Left lobe of liver (tissue), 2 donors: Measurements from ENCODE around the gene PPM1H. TPM values are rescaled to one million over a fixed set of nuclear protein-coding genes. Genes with fewer than 3 reads are reported as not detected.

Source experiments
- ATAC-seq: fragments of 200-7000 bp; cut with Tn5 transposase; one replicate; pipeline ENCODE4 v1.9.1; 2020; ENCODE audit warnings: mild to moderate bottlenecking, moderate library complexity
- DNase-seq: peaks from one replicate; pipeline ENCODE4 v3.0.0-alpha.2; 2020; ENCODE audit warnings: low spot score
- total RNA-seq: library from RNA; stranded (reverse); gene quantifications from one replicate; pipeline ENCODE4 v1.2.1, GENCODE V29; 2021
- donor health status: DM: no; HTN: no; CAD: no; lungs with moderate emphysema.
- donor health status: DM: no; HTN: yes; CAD: no.

PPM1H gene
- total RNA-seq, 1 donor from 2014 or later, result 8.0 TPM

DNA sequence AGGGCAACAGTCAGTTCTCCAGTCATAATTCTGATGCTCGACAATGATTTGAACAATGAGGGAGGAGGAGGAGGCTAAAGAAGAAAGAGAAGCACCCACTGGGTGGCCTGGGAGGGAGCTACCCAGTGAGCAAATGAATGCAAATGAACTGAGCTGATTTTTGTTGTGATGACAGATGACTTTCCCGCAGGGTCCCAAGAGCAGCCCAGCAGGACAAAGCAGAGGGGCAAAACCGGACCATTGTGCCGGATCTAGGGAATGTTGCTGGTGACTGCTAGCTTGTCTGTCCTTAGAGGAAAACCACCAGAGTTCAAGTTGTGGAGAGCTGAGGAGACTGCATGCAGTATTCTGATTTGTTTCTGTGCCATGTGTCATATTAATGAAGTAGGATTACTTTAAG, 305.5 kb downstream of the PPM1H start:
- DNase-seq (no peak), ATAC-seq (no peak)

DNA sequence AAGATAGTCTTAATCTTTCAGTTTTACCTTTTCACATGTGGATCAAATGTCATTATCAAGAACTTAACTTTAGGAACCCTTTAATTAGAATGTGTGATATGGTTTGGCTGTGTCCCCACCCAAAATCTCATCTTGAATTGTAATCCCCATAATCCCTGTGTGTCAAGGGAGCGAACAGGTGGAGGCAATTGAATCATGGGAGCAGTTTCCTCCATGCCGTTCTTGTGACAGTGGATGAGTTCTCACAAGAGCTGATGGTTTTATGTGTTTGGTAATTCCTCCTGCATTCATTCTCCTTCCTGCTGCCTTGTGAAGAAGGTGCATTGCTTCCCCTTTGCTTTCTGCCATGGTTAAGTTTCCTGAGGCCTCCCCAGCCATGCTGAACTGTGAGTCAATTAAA, 307.8 kb downstream of the PPM1H start:
- ATAC-seq, result no peak

DNA sequence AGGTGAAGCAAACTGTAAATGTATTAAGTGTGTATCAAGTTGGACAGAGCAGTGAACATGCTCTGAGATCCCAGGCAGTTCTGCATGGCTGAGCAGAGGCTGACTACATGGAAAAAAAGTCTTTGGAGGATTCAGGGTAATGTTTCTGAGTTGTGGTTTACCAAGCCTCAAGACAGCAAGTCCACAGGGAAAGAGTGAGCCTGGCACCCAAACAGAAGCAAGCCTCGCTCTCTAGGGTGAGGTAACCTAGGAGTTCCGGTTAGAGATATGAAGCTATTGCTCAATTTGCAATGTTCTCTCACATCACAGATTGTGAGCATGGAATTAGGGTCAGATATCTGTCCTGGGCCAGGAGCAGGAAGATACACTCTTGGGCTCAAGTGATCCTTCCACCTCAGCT, 309.7 kb downstream of the PPM1H start:
- DNase-seq (peak; percentile 68), ATAC-seq (peak; percentile 90)

More for the DNA sequence above, 307.8 kb downstream of the PPM1H start:
- DNase-seq, result no peak

DNA sequence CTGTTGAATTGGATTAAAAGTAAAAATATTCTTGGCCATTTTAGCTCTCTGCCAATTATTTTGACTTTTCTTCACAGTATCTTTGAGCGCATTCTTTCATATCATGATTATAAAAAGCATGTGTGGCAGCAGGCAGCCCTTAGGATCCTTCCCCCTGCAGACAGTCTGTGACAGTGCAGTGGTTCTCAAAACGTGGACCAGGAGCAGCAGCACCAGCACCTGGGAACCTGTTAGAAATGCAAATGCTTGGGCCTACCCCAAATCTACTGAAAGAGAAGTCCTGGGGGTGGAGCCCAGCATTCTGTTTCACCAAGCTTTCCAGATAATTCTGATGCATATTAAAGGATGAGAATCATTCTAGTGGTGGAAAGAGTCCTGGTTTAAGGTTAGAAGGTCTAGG, 312.8 kb downstream of the PPM1H start:
- no peak for ATAC-seq
- DNase-seq, result no peak

DNA sequence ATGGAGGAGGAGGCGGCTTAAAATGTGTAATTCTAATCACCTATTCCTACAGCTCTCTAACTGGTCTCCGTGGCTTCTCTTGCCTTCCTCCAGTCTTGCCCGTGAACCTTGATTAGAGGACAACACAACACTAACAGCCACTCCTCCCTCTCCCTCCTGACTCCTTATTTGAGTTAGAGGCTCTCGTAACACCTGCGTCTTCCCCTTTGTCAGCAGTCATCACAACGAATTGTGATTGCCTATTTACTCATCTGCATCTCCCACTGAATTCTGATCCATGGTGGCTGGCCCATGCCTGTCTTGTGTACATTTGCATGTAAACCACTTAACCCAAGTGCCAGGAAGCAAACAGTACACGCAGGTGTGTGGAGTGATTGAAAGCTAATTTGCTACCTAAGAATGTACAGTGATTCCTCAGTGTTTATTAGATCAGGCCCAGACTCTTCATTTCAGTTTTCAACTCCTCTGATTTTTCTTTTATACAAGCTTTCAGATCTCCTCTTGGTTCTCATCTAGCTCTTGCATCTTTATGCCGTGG, 313.8 kb downstream of the PPM1H start:
- ATAC-seq (no peak), DNase-seq (no peak)

DNA sequence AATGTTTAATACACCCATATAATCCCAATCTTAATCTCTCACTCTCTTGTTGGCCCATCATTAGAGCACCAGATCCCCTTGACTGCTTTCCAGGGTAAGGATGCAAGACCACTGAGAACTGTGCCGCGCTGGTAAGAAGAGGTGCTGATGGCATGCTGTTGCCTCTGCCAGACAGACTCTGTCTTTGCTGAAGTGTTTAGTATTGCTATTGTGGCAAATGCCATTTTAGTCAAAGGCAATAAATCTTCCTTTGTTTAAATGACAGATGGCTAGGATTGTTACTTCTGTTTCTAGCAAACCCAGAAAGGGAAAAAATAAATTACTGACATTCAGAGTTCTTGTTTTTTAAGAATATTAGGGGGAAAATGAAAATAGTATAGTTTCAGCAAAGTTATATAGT, 316.0 kb downstream of the PPM1H start:
- DNase-seq (no peak), ATAC-seq (no peak)

DNA sequence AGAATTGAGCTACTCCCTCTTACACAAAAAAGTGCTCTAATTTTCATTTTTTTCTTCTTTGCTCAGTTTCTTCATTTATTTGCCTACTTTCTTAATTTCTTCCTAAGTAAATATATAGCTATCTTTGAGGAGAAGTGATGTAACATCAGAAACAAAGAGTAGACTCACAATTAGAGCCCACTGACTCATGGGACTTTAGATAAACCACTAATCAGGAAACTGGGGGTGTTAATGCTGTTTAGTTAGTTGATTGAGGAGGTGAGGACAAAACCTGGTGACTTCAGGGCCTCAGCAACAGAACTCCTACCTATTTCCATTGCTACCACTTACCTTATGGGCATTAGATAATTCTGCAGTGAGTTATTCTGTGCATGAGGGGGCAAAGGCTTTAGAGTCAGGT, 316.6 kb downstream of the PPM1H start:
- no peak for ATAC-seq
- no peak for DNase-seq

DNA sequence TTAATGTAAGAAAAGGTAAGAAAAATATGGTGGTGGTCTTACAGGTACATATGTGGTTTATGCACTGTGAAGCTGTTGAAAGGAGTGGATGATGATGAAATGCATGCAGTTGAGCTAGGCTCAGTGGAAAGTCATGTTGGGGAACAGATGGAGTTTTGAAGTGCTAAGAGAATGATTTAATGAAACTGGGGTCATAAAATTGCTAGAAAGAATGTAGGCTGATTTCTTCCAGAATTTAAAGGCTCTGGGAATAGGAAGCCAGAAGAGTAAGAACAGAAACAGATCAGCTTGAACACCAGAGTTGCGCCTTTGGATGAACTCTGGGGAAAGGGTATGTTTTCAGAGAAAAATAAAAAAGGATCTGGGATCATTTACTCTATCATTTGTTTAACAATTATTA, 321.9 kb downstream of the PPM1H start:
- DNase-seq (no peak), ATAC-seq (no peak)

DNA sequence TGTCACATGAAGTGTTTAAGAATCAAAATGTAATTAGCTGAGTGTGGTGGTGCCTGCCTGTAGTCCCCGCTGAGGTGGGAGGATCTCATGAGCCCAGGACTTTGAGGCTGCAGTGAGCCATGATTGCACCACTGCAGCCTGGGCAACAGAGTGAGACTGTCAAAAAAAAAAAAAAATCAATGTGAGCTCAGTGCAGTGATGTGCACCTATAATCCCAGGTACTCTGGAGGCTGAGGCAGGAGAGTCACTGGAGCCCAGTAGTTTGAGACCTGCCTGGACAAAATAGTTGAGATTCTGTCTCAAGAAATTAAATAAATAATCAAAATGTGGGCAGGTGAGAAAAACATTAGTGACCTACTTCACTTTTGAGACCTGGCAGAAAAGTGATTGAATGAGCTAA, 328.3 kb downstream of the PPM1H start:
- DNase-seq, result no peak
- no peak for ATAC-seq

DNA sequence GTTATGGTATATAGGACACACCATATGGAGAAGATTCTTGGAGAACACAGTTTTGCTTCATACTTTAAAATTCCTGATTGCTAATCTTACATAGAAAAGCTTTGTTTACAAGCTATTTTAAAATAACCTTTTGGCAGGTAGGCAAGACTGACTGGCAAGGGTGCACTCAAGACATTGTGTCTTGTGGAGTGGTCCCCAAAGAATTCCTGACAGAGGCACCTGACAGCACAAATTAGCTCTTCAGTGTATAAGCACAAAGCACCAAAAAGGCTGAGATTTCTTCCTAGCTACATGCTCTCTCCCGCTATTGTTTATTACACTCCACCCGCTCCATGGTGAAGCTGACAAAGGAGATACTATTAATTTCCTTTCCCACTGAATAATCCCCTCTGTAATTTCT, 329.0 kb downstream of the PPM1H start:
- no peak for ATAC-seq
- DNase-seq, result no peak

DNA sequence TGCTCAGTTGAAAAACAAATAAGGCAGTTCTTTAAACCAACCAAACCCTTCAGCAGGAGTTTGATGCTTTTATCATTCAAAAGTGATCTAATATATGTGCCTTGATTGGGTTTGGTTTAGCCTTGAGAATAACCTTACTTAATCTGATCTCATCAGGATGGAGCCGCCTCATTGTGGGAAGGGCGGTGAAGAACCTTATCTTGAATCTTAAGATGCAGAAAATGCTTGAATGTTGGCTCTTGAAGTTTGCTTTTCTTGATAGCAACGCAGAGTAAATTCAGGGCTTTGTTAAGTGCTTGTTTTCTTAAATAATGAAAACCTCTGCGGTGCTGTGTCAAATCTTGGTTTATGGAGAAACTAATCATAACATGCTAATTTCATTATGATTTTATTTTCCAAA, 330.1 kb downstream of the PPM1H start:
- DNase-seq, result no peak
- no peak for ATAC-seq

DNA sequence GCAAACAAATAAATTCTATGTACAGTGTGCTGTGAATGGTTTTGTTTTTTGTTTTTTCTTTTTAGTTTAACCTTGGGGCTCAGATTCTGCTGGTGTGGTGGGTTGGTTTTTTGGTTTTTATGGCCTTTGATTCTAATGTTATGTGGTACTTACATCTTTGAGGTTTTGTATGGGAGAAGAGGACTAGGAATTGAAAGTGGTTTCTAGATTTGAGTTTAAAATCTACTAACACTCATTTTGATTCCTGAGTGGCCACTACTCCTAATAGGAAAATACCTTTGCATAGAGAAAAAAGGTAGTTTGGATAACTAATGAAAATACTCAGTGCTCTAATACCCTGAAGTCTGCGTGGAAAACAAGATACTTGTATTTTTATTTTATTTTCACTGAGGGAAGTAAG, 330.6 kb downstream of the PPM1H start:
- DNase-seq, result no peak
- ATAC-seq, result no peak

DNA sequence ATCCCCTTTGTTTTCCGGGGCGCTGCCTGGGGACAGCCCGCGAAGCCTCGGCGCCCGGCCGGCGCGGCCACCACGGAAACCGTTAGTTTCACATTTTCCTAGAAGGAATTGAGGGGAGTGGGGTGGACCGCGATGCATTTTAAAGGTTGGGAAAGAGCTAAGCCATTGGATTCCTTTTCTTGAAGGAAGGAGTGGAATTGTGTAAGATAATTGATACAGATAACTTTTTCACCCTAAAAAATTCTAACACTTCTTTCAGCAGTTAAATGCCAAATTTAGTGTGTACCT, 331.2 kb downstream of the PPM1H start:
- DNase-seq (no peak), ATAC-seq (no peak)

DNA sequence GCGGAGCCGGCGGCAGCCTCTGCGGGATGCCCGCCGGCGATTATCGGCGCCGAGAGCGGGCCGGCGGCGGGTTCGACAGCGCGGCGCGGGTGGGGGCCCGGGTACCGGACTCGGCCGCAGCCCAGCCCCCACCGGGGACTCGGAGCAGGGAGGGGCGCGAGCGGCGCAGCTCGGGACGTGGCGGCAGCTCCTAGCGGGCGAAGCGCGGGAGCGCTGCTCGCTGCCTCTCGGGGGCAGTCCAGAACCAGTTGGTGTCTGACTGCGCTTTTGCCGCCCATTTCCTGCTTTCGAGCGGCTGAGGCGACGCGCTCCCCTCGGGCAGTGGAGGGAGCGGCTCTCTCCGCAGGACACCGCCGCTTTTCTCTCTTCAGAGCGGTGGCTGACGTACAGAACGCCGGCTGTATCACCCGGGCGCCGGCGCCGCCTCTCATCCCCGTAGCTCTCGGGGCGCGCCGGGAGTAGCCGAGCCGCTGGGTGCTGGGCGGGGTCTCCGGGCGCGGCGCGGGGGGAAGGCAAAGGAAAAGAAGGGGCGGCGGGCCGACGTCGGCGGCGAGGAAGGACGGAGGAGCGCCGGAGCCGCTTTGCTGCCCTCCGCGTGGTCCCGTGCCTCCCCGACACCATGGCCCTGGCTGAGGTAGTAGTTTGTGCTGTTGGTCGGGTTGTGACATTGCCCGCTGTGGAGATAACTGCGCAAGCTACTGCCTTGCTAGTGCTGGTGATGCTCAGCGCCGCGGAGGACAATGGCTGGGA, 331.7 kb downstream of the PPM1H start:
- ATAC-seq (peak; percentile 91), DNase-seq (peak; percentile 90)

DNA sequence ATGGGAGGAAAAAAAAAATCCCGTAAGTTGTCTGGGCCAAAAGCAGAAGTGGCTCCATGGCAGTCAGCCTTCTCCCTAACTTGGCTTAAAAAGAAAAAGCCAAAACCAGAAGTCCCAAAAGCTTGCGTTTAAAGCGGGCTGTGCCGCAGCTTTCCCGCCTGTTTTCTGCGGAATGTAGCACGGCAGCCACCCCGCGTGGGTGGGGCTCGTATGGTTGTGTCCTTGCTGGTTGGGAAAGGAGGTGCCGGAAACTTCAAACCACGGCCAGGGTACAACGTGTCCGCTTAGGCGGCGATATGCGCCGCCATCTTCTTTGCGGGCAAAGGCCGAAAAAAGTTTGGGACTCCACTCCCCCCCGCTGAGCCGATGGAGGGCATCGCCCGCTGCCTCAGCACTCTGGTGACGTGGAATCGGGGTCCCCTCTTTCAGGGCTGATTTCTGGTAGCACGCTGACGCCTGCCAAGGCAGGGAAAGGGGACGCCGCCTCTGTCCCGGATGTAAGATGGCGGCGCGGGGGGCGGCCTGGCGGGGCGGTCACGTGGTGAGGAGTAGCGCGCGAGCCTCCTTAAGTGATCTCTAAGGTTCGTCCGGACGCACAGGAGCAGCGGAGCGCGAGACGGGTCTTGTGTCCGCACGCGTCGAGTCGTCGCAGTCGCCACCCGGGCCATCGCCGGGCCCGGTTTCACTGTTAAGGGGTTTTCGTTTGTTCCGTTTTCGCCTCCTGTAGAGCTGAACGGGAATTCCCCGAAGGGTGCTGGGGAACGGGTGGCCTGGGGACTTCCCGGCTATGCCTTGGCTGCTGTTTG, 332.5 kb downstream of the PPM1H start:
- ATAC-seq, result peak; percentile 78

DNA sequence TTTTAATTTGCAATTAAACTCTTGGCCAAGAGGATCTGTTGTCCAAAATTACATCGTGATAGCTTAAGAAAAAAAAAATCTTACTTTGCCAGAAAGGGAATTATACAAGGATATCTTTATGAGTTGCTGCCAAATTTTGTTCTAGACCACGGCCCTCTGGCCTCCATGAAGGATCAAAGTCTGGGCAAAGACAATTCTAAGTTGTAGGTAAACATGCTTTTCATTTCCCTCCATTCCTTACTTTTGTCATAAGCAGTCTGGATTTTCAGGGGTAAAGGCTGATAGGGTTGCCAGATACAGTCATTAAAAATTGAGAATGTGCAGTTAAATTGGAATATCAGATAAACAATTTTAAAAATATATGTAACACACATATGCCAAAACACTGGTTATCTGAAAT, 333.2 kb downstream of the PPM1H start:
- ATAC-seq (no peak), DNase-seq (no peak)

More for the DNA sequence above, 332.5 kb downstream of the PPM1H start:
- peak; percentile 91 for DNase-seq

DNA sequence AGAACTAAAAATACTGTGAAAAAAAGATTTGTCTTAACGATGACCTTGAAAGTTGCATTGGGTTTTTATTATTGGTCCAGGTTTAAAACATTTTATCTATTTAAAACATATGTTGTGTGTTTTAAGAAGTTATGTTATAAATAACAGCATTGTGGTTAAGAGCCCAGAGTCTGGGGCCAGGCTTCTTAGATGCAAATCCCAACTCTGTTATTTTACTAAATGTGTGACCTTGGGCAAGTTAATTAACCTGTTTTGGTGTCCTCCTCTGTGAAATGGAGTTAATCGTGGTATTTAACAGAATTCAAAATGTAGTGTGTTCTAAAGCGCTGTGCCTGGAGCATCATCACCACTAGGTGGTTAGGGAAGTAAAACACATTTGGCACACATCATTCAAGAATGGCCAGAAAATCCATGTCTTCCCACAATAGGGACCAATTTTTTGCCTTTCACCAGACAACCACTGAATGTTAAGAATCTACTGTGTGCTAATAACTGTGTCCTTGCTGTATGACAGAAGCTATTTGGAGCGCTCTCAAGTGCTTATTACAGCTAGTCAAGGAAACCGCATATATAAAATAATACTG, 335.0 kb downstream of the PPM1H start:
- ATAC-seq, result no peak
- DNase-seq, result no peak

DNA sequence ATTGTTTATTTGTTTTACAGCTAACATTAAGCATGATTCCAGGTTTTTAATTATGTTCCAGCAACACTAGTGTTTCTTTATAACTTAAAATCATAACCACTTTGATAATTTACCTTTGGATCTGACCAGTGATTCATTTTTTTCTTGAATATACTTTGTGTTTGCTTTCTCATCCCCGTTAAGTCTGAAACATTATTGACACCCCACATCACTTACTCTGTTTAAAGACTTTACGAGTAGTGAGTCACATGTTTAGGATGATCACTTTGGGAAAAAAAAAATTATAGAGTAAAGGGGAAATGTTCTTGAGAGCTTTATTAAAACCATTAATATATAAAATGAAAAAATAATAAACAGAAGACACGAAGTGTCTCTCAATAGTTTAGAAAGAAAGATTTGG, 336.1 kb downstream of the PPM1H start:
- DNase-seq (no peak), ATAC-seq (no peak)

DNA sequence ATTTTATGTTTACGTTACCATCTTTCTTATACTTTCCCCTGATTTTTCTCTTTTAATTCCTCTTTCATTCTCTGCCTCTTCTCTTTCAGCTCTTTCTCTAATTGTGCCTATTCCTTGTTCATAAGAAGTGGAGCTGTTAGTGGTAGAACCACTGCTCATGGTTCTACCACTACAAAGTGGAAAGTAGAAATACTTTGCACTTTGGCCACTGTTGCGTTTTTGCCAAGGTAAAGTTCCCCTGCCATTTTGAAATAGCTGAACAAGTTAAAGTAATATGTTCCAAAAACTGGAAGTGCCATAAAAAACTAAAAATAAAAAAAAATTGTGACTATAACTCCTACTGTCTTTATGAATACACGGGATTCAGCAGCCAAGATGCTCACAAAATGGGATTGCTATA, 337.7 kb downstream of the PPM1H start:
- DNase-seq (peak; percentile 56), ATAC-seq (peak; percentile 73)
